Measurements from ENCODE around the gene GSG1.

Gene GSG1

GRCh38 chr12:13103391-13104033 is at the start of gene GSG1:
GSG1 (minus strand) TSS chr12:13103667; CDS start chr12:13103512, 155 bp downstream.
- no peak for DNase-seq

- DNase-seq = no peak
Observed at GRCh38 chr12:13153180-13153579, 49.7 kb upstream of the GSG1 start.

- no peak for DNase-seq
Observed at GRCh38 chr12:13152756-13153155, 49.3 kb upstream of the GSG1 start.

- DNase-seq = no peak
Observed at GRCh38 chr12:13152281-13152680, 48.8 kb upstream of the GSG1 start.

GRCh38 chr12:13149411-13149810 is 45.9 kb upstream of the GSG1 start:
- DNase-seq = no peak

- DNase-seq = no peak
Observed at GRCh38 chr12:13148485-13148847, 45.0 kb upstream of the GSG1 start.

- no peak for DNase-seq
Observed at GRCh38 chr12:13147688-13148484, 44.4 kb upstream of the GSG1 start.

- no peak for DNase-seq
Observed at GRCh38 chr12:13146336-13146938, 43.0 kb upstream of the GSG1 start.

- no peak for DNase-seq
Observed at GRCh38 chr12:13144266-13144828, 40.9 kb upstream of the GSG1 start.

GRCh38 chr12:13142747-13143146 is 39.3 kb upstream of the GSG1 start:
- DNase-seq = no peak

GRCh38 chr12:13141686-13142085 is 38.2 kb upstream of the GSG1 start:
- DNase-seq = no peak

GRCh38 chr12:13135371-13136178 is 32.1 kb upstream of the GSG1 start:
- DNase-seq = no peak

- DNase-seq = no peak
Observed at GRCh38 chr12:13133886-13134285, 30.4 kb upstream of the GSG1 start.

- no peak for DNase-seq
Observed at GRCh38 chr12:13130981-13131380, 27.5 kb upstream of the GSG1 start.

- DNase-seq = no peak
Observed at GRCh38 chr12:13128291-13128965, 25.0 kb upstream of the GSG1 start.

GRCh38 chr12:13127444-13127843 is 24.0 kb upstream of the GSG1 start:
- DNase-seq = no peak

- DNase-seq = no peak
Observed at GRCh38 chr12:13126494-13126893, 23.0 kb upstream of the GSG1 start.

GRCh38 chr12:13125996-13126395 is 22.5 kb upstream of the GSG1 start:
- DNase-seq = no peak

- no peak for DNase-seq
Observed at GRCh38 chr12:13124656-13125505, 21.4 kb upstream of the GSG1 start.

GRCh38 chr12:13121568-13121967 is 18.1 kb upstream of the GSG1 start:
- DNase-seq = no peak

- no peak for DNase-seq
Observed at GRCh38 chr12:13120413-13120812, 16.9 kb upstream of the GSG1 start.

Measured in activated effector memory CD4-positive, alpha-beta T cell treated with Interleukin-2 at 50 U/mL for 16 hours (primary cell).